Activated naive CD4-positive, alpha-beta T cell treated with anti-CD3 and anti-CD28 coated beads, Interleukin-2, amount 50 U/mL, for 24 hours (primary cell): Measurements from ENCODE around the gene GYPB.
"Not testable (repeated sequence)": the region's sequence is repeated elsewhere in the genome, so short reads cannot be mapped to it uniquely, and the experiment has no call there.

Experiments
- H3K27ac Mint-ChIP-seq: one replicate; pipeline ENCODE4 v1.8.0; 2021; ENCODE audit warnings: mild to moderate bottlenecking, mixed read lengths
- H3K27me3 Mint-ChIP-seq: one replicate; pipeline ENCODE4 v1.8.0; 2021; ENCODE audit warnings: mixed read lengths
- H3K36me3 Mint-ChIP-seq: one replicate; pipeline ENCODE4 v1.8.0; 2021; ENCODE audit warnings: mixed read lengths
- H3K4me1 Mint-ChIP-seq: one replicate; pipeline ENCODE4 v1.8.0; 2021; ENCODE audit warnings: mixed read lengths
- H3K4me3 Mint-ChIP-seq: one replicate; pipeline ENCODE4 v1.8.0; 2021; ENCODE audit warnings: mild to moderate bottlenecking, mixed read lengths
- H3K9me3 Mint-ChIP-seq: one replicate; pipeline ENCODE4 v1.8.0; 2021; ENCODE audit warnings: mixed read lengths

GYPB gene

GRCh38 chr4:144019277-144019676 lies at the start of gene GYPB:
TSS of gene GYPB (minus strand) at chr4:144019380. CDS start at chr4:144019287, 93 bp downstream.
- H3K4me3 Mint-ChIP-seq, H3K4me1 Mint-ChIP-seq, H3K36me3 Mint-ChIP-seq, H3K27ac Mint-ChIP-seq, H3K27me3 Mint-ChIP-seq, H3K9me3 Mint-ChIP-seq: not testable (repeated sequence)

- H3K27ac Mint-ChIP-seq, H3K4me1 Mint-ChIP-seq, H3K27me3 Mint-ChIP-seq, H3K36me3 Mint-ChIP-seq, H3K9me3 Mint-ChIP-seq, H3K4me3 Mint-ChIP-seq: not testable (repeated sequence)
These were observed 42.4 kb upstream of the GYPB start for GRCh38 chr4:144061556-144061955.

- not testable (repeated sequence) for H3K4me3 Mint-ChIP-seq, H3K36me3 Mint-ChIP-seq, H3K27me3 Mint-ChIP-seq, H3K9me3 Mint-ChIP-seq, H3K4me1 Mint-ChIP-seq, H3K27ac Mint-ChIP-seq
These were observed 41.2 kb upstream of the GYPB start for GRCh38 chr4:144060234-144060859.

GRCh38 chr4:144056800-144057199 lies 37.6 kb upstream of the GYPB start:
- Mint-ChIP-seq H3K9me3 (no peaks in the 10 kb centered on the region), H3K36me3 (peaks cover 3% of the 10 kb centered on the region), H3K4me3 (no peak overlapping the region), H3K27ac (no peak overlapping the region), H3K27me3 (peaks cover 2% of the 10 kb centered on the region), H3K4me1 (no peaks in the 10 kb centered on the region)

GRCh38 chr4:144055336-144055735 lies 36.2 kb upstream of the GYPB start:
- not testable (repeated sequence) for H3K27me3 Mint-ChIP-seq, H3K36me3 Mint-ChIP-seq, H3K9me3 Mint-ChIP-seq, H3K4me1 Mint-ChIP-seq, H3K27ac Mint-ChIP-seq, H3K4me3 Mint-ChIP-seq

GRCh38 chr4:144051494-144051893 lies 32.3 kb upstream of the GYPB start:
- H3K4me1 Mint-ChIP-seq, H3K4me3 Mint-ChIP-seq, H3K9me3 Mint-ChIP-seq, H3K36me3 Mint-ChIP-seq, H3K27me3 Mint-ChIP-seq, H3K27ac Mint-ChIP-seq: not testable (repeated sequence)

- H3K36me3 Mint-ChIP-seq, H3K27me3 Mint-ChIP-seq, H3K9me3 Mint-ChIP-seq, H3K4me3 Mint-ChIP-seq, H3K4me1 Mint-ChIP-seq, H3K27ac Mint-ChIP-seq: not testable (repeated sequence)
These were observed 31.5 kb upstream of the GYPB start for GRCh38 chr4:144050631-144051030.

GRCh38 chr4:144049495-144050424 lies 30.6 kb upstream of the GYPB start:
- H3K27me3 Mint-ChIP-seq, H3K9me3 Mint-ChIP-seq, H3K27ac Mint-ChIP-seq, H3K4me3 Mint-ChIP-seq, H3K4me1 Mint-ChIP-seq, H3K36me3 Mint-ChIP-seq: not testable (repeated sequence)

- not testable (repeated sequence) for H3K4me1 Mint-ChIP-seq, H3K27me3 Mint-ChIP-seq, H3K27ac Mint-ChIP-seq, H3K4me3 Mint-ChIP-seq, H3K9me3 Mint-ChIP-seq, H3K36me3 Mint-ChIP-seq
These were observed 25.8 kb upstream of the GYPB start for GRCh38 chr4:144044936-144045335.

GRCh38 chr4:144032580-144032979 lies 13.4 kb upstream of the GYPB start:
- H3K9me3 Mint-ChIP-seq, H3K36me3 Mint-ChIP-seq, H3K4me1 Mint-ChIP-seq, H3K27ac Mint-ChIP-seq, H3K4me3 Mint-ChIP-seq, H3K27me3 Mint-ChIP-seq: not testable (repeated sequence)

GRCh38 chr4:144031875-144032274 lies 12.7 kb upstream of the GYPB start:
- not testable (repeated sequence) for H3K27ac Mint-ChIP-seq, H3K4me1 Mint-ChIP-seq, H3K9me3 Mint-ChIP-seq, H3K36me3 Mint-ChIP-seq, H3K4me3 Mint-ChIP-seq, H3K27me3 Mint-ChIP-seq

GRCh38 chr4:144031369-144031768 lies 12.2 kb upstream of the GYPB start:
- H3K36me3 Mint-ChIP-seq, H3K27ac Mint-ChIP-seq, H3K4me1 Mint-ChIP-seq, H3K27me3 Mint-ChIP-seq, H3K9me3 Mint-ChIP-seq, H3K4me3 Mint-ChIP-seq: not testable (repeated sequence)

GRCh38 chr4:144030708-144031107 lies 11.5 kb upstream of the GYPB start:
- not testable (repeated sequence) for H3K36me3 Mint-ChIP-seq, H3K27ac Mint-ChIP-seq, H3K4me1 Mint-ChIP-seq, H3K27me3 Mint-ChIP-seq, H3K9me3 Mint-ChIP-seq, H3K4me3 Mint-ChIP-seq

GRCh38 chr4:144026682-144027081 lies 7.5 kb upstream of the GYPB start:
- H3K4me3 Mint-ChIP-seq, H3K27me3 Mint-ChIP-seq, H3K4me1 Mint-ChIP-seq, H3K36me3 Mint-ChIP-seq, H3K9me3 Mint-ChIP-seq, H3K27ac Mint-ChIP-seq: not testable (repeated sequence)

- not testable (repeated sequence) for H3K4me3 Mint-ChIP-seq, H3K4me1 Mint-ChIP-seq, H3K36me3 Mint-ChIP-seq, H3K27ac Mint-ChIP-seq, H3K9me3 Mint-ChIP-seq, H3K27me3 Mint-ChIP-seq
These were observed 5.3 kb upstream of the GYPB start for GRCh38 chr4:144024399-144025053.

- H3K9me3 Mint-ChIP-seq, H3K4me1 Mint-ChIP-seq, H3K27me3 Mint-ChIP-seq, H3K4me3 Mint-ChIP-seq, H3K27ac Mint-ChIP-seq, H3K36me3 Mint-ChIP-seq: not testable (repeated sequence)
These were observed 3.7 kb upstream of the GYPB start for GRCh38 chr4:144022772-144023400.
